GM12878 (cell line): ENCODE measurements around the gene ISOC2.

ENCODE experiments used
- EZH2 ChIP-seq: IDR thresholded peaks from 2 replicates; pipeline ENCODE4 v1.6.1; 2012; ENCODE audit warnings: low read depth, mild to moderate bottlenecking, control low read depth, inconsistent platforms, low read length, borderline replicate concordance; ENCODE audit not compliant: control insufficient read depth
- KAT2A ChIP-seq: conservative IDR thresholded peaks from 2 replicates; pipeline ENCODE4 v1.6.1; 2011; ENCODE audit warnings: low read depth, low read length; ENCODE audit not compliant: control insufficient read depth
- NR2C1 ChIP-seq: fragments of 450-650 bp; IDR thresholded peaks from 2 replicates; pipeline ENCODE4 v1.6.1; 2017; ENCODE audit warnings: antibody characterized with exemption, mild to moderate bottlenecking, moderate library complexity
- POLR2A ChIP-seq: IDR thresholded peaks from 2 replicates; pipeline ENCODE4 v1.6.1; 2011; ENCODE audit warnings: low read depth, mild to moderate bottlenecking, low read length
- POLR2AphosphoS2 ChIP-seq: IDR thresholded peaks from 2 replicates; pipeline ENCODE4 v1.6.1; 2011; ENCODE audit warnings: low read depth, mild to moderate bottlenecking, low read length, improper control_type of control experiment, moderate library complexity
- RAD21 ChIP-seq: IDR thresholded peaks from 2 replicates; pipeline ENCODE4 v1.6.1; 2011; ENCODE audit warnings: mild to moderate bottlenecking, low read depth, low read length, moderate library complexity; ENCODE audit not compliant: insufficient read depth
- RCOR1 ChIP-seq: conservative IDR thresholded peaks from 2 replicates; pipeline ENCODE4 v1.6.1; 2012; ENCODE audit warnings: low read depth, low read length, improper control_type of control experiment
- SIN3A ChIP-seq: IDR thresholded peaks from 2 replicates; pipeline ENCODE4 v1.6.1; 2012; ENCODE audit warnings: low read depth, low read length, improper control_type of control experiment
- SREBF1 ChIP-seq: IDR thresholded peaks from 2 replicates; pipeline ENCODE4 v1.6.1; 2012; ENCODE audit warnings: mild to moderate bottlenecking, low read length
- TF ChIP-seq, protein P1 (sequence below), 3 experiments: IDR thresholded peaks in 2 of 3; conservative IDR thresholded peaks in 1 of 3; 2 replicates each; pipeline ENCODE4 v1.5.1; 2011; ENCODE audit warnings: low read depth in 3 of 3, low read length in 3 of 3, mild to moderate bottlenecking in 3 of 3, control low read depth in 2 of 3, moderate library complexity in 2 of 3, inconsistent platforms in 1 of 3, mixed read lengths in 1 of 3; ENCODE audit not compliant: control insufficient read depth in 2 of 3, insufficient read depth in 1 of 3; ENCODE audit errors: extremely low read depth in 1 of 3
- TF ChIP-seq, protein P2 (sequence below): IDR thresholded peaks from 2 replicates; pipeline ENCODE4 v1.6.1; 2011; ENCODE audit warnings: low read depth, low read length, improper control_type of control experiment, borderline replicate concordance
- TF ChIP-seq, protein P3 (sequence below): IDR thresholded peaks from 2 replicates; pipeline ENCODE4 v1.6.1; 2011; ENCODE audit warnings: low read depth, mild to moderate bottlenecking, low read length, moderate library complexity, borderline replicate concordance; ENCODE audit errors: extremely low read depth

DNA sequence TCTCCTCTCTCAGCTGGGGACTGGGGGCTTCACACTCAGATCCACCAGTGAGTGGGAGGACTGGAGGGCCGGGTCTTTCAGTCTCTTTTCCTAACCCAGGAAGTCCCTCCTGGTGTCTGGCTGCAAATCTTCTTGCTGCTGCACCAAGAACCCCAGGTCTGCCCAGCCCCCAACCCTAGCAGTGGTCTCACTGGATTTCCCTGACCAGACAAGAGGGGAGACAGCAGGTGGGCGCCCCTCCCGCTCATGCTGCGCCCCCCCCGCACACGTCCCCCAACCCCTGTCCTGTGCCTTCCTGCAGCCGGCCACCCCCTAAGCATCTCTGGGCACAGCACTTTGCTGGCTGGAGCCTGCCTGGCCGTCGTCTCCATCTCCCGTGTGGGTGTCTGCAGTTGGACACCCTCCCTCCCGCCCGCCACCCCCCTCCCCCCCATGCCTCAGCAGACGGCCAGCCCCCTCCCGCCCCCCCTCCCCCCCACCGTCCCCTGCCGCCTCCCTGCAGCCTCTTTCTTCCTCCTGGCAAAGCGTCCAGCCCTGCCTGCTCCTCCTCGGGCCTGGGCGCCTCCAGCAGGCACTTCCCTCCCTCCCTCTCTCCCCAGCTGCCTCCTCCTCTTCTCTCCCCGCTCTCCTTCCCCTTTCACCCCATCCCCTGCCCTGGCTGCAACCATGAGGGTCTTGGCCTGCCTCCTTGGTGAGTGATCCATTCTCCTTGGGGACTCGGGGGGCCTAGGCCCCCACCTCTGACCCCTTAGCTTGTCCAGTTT, 26.7 kb upstream of the ISOC2 start, which contains the start of gene SSC5D:
- TF ChIP-seq POLR2A (no peak), POLR2AphosphoS2 (no peak), RCOR1 (no peak), RAD21 (no peak), KAT2A (no peak), EZH2 (no peak), SREBF1 (no peak), SIN3A (no peak), NR2C1 (no peak)
- TF ChIP-seq, protein P1, sequence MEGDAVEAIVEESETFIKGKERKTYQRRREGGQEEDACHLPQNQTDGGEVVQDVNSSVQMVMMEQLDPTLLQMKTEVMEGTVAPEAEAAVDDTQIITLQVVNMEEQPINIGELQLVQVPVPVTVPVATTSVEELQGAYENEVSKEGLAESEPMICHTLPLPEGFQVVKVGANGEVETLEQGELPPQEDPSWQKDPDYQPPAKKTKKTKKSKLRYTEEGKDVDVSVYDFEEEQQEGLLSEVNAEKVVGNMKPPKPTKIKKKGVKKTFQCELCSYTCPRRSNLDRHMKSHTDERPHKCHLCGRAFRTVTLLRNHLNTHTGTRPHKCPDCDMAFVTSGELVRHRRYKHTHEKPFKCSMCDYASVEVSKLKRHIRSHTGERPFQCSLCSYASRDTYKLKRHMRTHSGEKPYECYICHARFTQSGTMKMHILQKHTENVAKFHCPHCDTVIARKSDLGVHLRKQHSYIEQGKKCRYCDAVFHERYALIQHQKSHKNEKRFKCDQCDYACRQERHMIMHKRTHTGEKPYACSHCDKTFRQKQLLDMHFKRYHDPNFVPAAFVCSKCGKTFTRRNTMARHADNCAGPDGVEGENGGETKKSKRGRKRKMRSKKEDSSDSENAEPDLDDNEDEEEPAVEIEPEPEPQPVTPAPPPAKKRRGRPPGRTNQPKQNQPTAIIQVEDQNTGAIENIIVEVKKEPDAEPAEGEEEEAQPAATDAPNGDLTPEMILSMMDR (IDR thresholded peaks at IDR 0.05 in 2 of 3, conservative IDR thresholded peaks at IDR 0.05 in 1 of 3; ENCODE audit: control insufficient read depth in 2 of 3, extremely low read depth in 1 of 3, insufficient read depth in 1 of 3, low read depth in 3 of 3, low read length in 3 of 3) = no peak
- TF ChIP-seq, protein P2, sequence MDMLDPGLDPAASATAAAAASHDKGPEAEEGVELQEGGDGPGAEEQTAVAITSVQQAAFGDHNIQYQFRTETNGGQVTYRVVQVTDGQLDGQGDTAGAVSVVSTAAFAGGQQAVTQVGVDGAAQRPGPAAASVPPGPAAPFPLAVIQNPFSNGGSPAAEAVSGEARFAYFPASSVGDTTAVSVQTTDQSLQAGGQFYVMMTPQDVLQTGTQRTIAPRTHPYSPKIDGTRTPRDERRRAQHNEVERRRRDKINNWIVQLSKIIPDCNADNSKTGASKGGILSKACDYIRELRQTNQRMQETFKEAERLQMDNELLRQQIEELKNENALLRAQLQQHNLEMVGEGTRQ = no peak
- TF ChIP-seq, protein P3, sequence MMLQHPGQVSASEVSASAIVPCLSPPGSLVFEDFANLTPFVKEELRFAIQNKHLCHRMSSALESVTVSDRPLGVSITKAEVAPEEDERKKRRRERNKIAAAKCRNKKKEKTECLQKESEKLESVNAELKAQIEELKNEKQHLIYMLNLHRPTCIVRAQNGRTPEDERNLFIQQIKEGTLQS = no peak
